ENCODE results near the gene PARD3B.

Gene PARD3B

DNA sequence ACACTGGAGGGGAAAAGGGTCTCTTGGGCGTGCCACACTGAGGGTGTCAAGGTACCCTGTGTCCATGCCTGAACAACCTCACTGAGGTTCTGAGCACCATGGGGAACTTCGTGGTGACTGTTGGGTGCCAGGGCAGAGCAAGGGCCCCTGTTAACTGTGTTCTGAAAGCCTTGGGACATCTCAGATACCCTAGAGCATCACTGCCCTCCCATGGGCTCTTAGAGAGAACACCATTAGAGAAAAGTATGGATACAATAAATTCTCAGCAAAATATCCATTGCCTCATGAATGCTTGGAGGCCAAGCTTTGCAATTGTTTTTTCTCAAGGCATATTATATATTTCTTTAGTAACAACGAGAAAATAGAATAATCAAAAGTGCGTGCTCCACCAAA is 648.6 kb downstream of the PARD3B start:
- H3K36me3 ChIP-seq (ENCODE audit: control insufficient read depth, low read length), result no peaks in the 10 kb centered on the region
- H3K9me3 ChIP-seq (ENCODE audit: control insufficient read depth, insufficient read depth, low read length), result no peaks in the 10 kb centered on the region
- TF ChIP-seq CTCF (IDR thresholded peaks at IDR 0.05; ENCODE audit: low read depth, low read length, poor library complexity, severe bottlenecking), result no peak
- no peak for TF ChIP-seq EZH2phosphoT487 (IDR thresholded peaks at IDR 0.05; ENCODE audit: borderline replicate concordance, low read length)
- no peak overlapping the region for H3K4me2 ChIP-seq (ENCODE audit: low read length)
- no peak overlapping the region for H3K4me3 ChIP-seq (ENCODE audit: low read length)
- no peaks in the 10 kb centered on the region for H3K4me1 ChIP-seq (ENCODE audit: control insufficient read depth, low read length)
- H3K79me2 ChIP-seq (ENCODE audit: control insufficient read depth, low read length), result no peaks in the 10 kb centered on the region
- no peak overlapping the region for H3K27ac ChIP-seq (ENCODE audit: low read depth, low read length)
- H3K9me2 ChIP-seq (replicated peaks; ENCODE audit: control insufficient read depth, low read length), result no peaks in the 10 kb centered on the region
- H3F3A ChIP-seq (ENCODE audit: control insufficient read depth, insufficient read depth), result no peaks in the 10 kb centered on the region
- no peaks in the 10 kb centered on the region for H3K27me3 ChIP-seq (ENCODE audit: control insufficient read depth, low read length)
- H4K20me1 ChIP-seq (ENCODE audit: control insufficient read depth, insufficient read depth, low read depth, low read length), result no peaks in the 10 kb centered on the region

- Histone ChIP-seq H3K36me3 (ENCODE audit: control insufficient read depth, low read length) (no peaks in the 10 kb centered on the region), H3F3A (ENCODE audit: control insufficient read depth, insufficient read depth) (no peaks in the 10 kb centered on the region), H3K27ac (ENCODE audit: low read depth, low read length) (no peak overlapping the region), H3K9me3 (ENCODE audit: control insufficient read depth, insufficient read depth, low read length) (no peaks in the 10 kb centered on the region), H3K27me3 (ENCODE audit: control insufficient read depth, low read length) (no peaks in the 10 kb centered on the region), H4K20me1 (ENCODE audit: control insufficient read depth, insufficient read depth, low read depth, low read length) (no peaks in the 10 kb centered on the region), H3K79me2 (ENCODE audit: control insufficient read depth, low read length) (no peaks in the 10 kb centered on the region), H3K9me2 (replicated peaks; ENCODE audit: control insufficient read depth, low read length) (no peaks in the 10 kb centered on the region), H3K4me2 (ENCODE audit: low read length) (no peak overlapping the region), H3K4me3 (ENCODE audit: low read length) (no peak overlapping the region), H3K4me1 (ENCODE audit: control insufficient read depth, low read length) (no peaks in the 10 kb centered on the region)
- TF ChIP-seq CTCF (IDR thresholded peaks at IDR 0.05; ENCODE audit: low read depth, low read length, poor library complexity, severe bottlenecking) (no peak), EZH2phosphoT487 (IDR thresholded peaks at IDR 0.05; ENCODE audit: borderline replicate concordance, low read length) (no peak)
These were observed 652.3 kb downstream of the PARD3B start for GRCh38 chr2:205197468-205198139.

DNA sequence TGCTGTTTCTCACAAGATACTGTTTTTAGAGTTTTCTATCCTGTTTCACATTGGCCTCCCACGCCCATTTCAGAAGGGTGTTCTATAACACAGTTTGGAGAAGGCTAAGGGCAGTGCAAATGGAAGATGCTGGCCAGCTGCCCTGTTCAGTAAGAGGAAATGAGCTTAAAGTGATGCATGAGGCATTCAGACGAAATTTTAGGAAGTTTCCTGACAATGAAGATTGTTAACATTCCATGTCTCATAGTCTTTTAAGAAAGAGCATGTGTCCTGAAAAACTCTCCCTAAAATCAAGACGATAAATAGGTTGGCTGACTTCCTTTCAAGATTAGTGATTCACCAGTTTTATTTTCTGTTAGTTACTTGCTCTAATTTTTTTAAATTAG is 652.9 kb downstream of the PARD3B start:
- H3K9me2 ChIP-seq (replicated peaks; ENCODE audit: control insufficient read depth, low read length), result no peaks in the 10 kb centered on the region
- no peaks in the 10 kb centered on the region for H3K9me3 ChIP-seq (ENCODE audit: control insufficient read depth, insufficient read depth, low read length)
- H4K20me1 ChIP-seq (ENCODE audit: control insufficient read depth, insufficient read depth, low read depth, low read length), result no peaks in the 10 kb centered on the region
- no peaks in the 10 kb centered on the region for H3K36me3 ChIP-seq (ENCODE audit: control insufficient read depth, low read length)
- no peak overlapping the region for H3K4me3 ChIP-seq (ENCODE audit: low read length)
- no peaks in the 10 kb centered on the region for H3K27me3 ChIP-seq (ENCODE audit: control insufficient read depth, low read length)
- TF ChIP-seq EZH2phosphoT487 (IDR thresholded peaks at IDR 0.05; ENCODE audit: borderline replicate concordance, low read length) (no peak), CTCF (IDR thresholded peaks at IDR 0.05; ENCODE audit: low read depth, low read length, poor library complexity, severe bottlenecking) (no peak)
- H3K27ac ChIP-seq (ENCODE audit: low read depth, low read length), result no peak overlapping the region
- no peaks in the 10 kb centered on the region for H3K79me2 ChIP-seq (ENCODE audit: control insufficient read depth, low read length)
- H3K4me1 ChIP-seq (ENCODE audit: control insufficient read depth, low read length), result no peaks in the 10 kb centered on the region
- no peaks in the 10 kb centered on the region for H3F3A ChIP-seq (ENCODE audit: control insufficient read depth, insufficient read depth)
- no peak overlapping the region for H3K4me2 ChIP-seq (ENCODE audit: low read length)
